Fibroblast of upper back skin (primary cell): ENCODE results near the gene WWOX.

Source experiments
- DNase-seq: peaks from one replicate; pipeline ENCODE4 v3.0.0-alpha.2; 2013

The WWOX gene

GRCh38 chr16:78446486-78446885 lies 347.0 kb downstream of the WWOX start:
- no peak for DNase-seq

GRCh38 chr16:78446992-78447563 lies 347.6 kb downstream of the WWOX start:
- DNase-seq, result no peak

DNA sequence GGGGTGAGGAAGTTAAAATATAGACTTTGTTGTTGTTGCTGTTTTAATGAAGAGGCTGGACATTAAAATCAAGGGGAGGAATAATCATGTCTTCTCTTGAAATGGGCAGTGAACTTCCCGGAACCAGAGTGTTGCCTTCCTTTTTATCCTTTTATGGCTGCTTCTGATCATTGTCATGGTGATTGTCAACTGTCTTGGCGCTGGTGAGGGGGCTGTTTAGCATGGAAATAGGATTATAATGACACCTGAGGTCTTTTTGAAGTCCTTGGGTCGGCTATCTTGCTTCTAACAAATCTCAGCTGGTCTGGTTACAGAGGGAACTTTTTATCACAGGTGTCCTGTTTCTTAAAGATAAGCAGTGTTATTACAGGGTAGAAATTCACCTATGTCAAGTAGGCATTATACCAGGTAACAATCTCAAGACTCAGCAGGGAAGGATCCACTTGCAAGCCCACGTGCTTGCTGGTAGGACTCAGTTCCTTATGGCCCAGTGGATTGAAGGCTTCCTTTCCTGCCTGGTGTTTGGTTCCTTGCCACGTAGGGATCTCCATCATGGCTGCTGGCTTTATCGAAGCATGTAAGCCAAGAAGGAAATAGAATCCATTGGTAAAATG lies 349.3 kb downstream of the WWOX start:
- DNase-seq, result no peak

DNA sequence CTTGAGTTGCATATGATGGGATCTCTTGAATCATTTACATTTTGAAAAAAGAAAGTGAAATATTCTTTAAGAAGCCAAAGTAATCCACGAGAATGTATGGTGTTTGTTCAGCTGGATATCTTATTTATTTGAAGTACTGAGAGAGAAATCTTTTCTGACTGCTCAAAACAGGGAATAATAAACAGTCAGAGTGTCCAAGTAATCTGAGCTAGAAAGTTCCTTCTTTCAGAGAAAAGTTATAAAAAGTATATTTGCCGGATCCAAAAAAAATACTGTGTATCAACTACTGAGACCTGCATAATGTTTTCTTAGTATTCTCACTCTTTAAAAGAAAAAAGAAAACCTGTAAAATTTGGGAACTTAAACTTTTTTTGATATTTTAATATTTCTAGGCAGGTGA lies 350.8 kb downstream of the WWOX start:
- DNase-seq, result no peak

DNA sequence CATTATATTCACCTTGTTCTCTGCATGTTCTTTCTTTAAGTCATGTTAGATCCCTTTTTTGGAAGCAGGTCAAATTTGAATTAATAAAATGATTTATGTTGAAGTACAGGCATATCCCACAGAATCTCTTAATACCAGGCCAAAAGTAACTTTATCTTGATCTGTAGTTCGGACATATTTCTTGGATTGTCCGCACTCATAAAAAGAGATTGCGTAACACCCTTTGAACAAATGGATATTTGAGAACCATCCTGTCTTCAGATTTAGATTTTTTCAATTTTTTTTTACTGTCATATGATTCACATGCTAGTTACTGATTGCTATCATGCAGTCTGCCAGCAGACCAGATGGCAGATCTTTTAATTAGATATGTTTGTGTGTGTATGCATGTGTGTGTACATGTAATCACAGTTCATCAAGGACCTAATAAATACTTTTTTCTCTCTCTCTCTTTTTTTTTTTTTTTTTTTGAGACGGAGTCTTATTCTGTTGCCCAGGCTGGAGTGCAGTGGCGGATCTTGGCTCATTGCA lies 352.6 kb downstream of the WWOX start:
- no peak for DNase-seq

- no peak for DNase-seq
These were observed 356.4 kb downstream of the WWOX start for GRCh38 chr16:78455861-78456260.

DNA sequence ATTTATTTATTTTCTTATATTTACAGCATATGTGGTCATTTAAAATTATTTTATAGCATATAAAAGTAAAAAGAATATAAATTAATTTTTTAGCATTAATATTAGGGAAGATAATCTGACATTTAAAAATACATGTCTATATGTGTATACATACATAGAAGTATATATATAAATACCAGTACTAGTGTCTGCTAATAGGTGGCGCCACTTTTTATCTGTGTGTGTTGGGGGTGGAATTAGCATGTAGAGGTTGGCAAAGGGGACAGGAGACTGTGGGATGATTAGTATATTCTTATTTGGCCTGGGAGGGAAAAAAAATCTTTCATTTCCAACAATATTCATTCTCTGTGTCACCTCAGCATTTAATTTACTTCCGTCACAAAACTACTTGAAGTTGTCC lies 359.1 kb downstream of the WWOX start:
- DNase-seq, result no peak

DNA sequence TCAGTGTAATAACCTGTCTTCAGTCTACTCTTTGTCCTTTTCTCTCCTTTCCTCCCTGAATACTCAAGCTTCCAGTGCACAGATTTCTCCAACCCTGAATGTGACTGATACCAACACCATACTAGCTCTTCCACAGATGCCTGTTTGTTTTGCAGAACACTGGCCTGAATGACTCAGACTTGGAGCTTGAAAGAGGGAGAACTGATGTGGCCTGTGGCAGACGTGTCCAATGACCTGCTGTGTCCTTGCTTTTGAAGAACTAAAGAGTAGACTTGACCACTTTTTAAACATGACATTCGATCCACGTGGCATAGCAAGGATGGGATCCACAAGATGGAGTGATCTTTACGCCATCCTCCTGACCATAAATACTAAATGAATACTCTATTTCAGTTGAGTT lies 361.0 kb downstream of the WWOX start:
- DNase-seq, result no peak

GRCh38 chr16:78461087-78461486 lies 361.6 kb downstream of the WWOX start:
- DNase-seq, result no peak

GRCh38 chr16:78461496-78462287 lies 362.2 kb downstream of the WWOX start:
- DNase-seq, result peak; percentile 8

DNA sequence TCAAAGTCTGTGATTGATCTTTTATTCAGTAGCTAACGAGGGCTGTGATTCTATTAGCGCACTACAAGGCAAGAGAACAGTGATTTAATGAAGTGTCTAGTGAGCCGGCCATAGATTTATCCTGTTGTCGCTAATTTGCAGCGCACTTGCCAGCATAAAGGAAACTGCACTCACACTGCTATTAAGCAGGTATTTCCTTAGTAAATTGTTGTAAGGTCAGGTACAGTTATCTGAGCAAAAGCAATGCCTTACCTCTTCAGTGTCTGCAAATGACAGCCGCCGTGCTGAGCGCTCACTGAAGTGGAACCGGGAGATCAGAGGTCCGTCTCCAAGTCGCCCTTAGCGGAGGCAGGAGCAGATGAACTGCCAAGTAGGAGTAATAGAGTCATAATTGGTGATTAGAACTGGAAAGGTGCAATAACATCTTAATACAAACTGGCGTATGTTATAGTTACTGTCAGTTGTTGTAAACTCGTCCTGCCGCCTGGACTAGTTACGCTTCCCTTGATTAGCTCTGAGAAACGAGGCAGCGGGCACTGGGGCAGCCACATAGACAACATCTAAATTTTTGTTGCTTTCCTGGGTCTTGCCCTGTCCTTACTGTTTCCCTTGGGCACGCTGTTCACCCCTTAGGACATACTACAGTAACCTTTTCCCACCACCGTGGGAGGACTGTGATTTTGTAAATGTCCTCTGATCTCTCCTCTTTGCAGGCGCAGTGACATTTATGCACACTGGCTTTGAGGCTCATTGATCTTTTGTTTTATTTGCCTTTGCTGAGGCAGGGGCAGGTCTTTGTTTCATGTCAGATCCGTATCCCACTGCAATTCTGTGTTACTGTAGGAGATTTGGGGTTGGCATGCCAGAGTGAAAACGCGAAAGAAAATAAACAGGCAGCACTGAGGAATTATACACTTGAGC lies 363.1 kb downstream of the WWOX start:
- DNase-seq, result no peak

DNA sequence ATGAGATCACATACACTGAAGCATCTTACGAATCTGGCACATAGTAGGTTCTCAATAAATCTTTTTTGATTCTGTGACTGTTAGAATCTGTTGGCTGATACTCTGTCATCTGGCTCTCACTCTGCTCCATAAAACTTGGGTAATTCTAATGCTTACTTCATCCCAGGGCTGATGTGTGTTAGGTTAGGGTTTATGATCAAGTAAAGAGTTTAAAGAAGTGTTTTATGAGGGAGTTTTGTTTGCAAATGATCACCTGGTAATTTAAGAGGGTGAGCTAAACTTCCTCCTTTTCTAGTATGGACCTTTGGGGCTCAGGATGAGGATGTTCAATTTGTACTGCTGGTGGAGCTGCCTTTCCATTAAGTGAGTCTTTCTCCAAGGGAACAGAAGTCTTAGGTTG lies 364.1 kb downstream of the WWOX start:
- no peak for DNase-seq

DNA sequence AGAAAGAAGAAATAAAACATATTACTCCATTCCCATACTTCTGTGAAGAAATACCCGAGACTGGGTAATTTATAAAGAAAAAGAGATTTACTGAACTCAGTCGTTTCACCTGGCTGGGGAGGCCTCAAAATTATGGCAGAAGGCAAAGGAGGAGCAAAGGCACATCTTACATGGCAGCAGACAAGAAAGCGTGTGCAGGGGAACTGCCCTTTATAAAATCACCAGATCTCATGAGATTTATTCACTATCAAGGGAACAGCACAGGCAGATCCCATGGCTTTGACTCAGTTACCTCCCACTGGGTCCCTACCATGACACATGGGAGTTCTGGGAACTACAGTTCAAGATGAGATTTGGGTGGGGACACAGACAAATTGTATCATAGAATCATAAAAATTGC lies 365.4 kb downstream of the WWOX start:
- no peak for DNase-seq

- DNase-seq, result no peak
These were observed 366.3 kb downstream of the WWOX start for GRCh38 chr16:78465730-78466129.

- no peak for DNase-seq
These were observed 370.3 kb downstream of the WWOX start for GRCh38 chr16:78469787-78470186.

DNA sequence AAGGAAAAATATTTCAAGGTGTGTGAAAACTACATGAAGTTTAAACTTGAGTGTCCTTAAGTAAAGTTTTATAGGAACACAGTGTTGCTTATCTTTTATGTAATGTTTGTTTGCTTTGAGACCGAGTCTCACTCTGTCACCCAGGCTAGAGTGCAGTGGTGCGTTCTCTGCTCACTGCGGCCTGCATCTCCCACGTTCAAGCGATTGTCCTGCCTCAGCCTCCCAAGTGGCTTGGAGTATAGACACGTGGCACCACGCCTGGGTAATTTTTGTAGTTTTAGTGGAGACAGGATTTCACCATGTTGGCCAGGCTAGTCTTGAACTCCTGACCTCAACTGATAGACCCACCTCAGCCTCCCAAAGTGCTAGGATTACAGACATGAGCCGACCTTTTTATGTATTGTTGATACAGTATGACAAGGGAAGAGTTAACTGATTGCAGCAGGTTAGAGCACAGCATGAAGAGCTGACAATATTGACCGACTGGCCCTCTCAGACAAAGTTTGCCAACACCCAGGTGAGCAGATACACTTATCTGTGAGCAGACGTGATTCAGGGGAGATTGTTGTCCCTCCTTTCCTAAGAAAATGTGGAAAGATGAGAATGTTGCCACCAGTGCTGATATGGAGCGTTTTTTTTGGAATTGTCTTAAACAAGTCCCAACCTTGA lies 373.7 kb downstream of the WWOX start:
- DNase-seq, result no peak

DNA sequence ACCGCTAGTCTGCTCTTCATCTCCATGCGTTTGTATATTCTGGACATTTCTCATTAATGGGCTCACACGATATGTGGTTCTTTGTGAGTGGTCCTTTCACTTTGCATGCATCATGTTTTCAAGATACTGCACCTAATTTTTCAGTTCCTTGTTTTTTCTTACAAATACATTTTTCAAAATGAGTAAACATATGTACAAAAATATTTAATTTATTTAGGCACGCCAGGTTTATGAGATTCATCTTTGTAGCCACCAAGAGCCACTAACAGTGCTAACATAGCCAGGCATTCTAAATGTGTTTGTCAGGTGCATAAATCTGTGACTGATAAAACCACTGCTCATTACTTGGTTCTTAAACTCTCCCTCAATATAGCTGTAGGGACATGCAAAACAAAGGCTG lies 375.3 kb downstream of the WWOX start:
- no peak for DNase-seq

DNA sequence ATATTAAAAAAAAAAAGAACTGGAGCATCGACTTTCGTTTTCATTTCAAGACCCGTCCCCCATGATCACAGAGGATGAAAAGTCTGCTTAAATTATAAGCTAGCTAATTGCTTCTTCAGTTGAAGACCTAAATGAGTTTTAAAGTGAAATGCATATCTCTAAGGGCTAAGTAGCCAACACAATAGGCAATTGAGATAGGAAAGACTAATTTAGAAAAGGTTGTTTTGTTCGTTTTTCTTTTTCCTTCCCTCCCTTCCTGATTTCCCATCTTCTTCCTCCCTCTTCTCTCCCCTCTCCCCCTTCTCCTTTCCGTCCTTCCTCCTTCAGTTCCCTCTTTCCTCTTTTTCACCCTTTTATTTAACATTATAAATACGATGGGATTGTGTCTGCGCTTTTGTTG lies 377.2 kb downstream of the WWOX start:
- no peak for DNase-seq

- DNase-seq, result no peak
These were observed 378.9 kb downstream of the WWOX start for GRCh38 chr16:78478267-78478861.

- no peak for DNase-seq
These were observed 380.3 kb downstream of the WWOX start for GRCh38 chr16:78479723-78480122.

DNA sequence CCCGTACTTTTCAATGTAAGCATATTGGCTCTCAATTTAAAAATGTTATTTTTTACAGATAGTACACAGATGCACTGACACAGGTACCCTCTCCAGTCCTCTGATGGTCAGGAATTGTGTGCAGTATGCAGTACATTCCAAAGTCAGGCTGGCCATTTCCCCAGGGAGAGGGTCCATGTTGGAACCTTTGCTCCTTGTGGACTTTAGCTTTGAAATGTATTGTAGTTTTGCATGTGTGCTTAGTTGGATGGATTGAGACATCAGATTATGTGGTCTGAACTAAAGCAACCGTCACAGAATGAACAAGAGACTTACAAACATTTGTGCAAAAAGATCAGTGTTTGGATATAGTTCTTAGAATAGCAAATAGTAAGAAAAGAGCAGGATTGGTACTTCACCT lies 381.1 kb downstream of the WWOX start:
- no peak for DNase-seq
